DMS79 treated with DMSO at 0.1 percent for 48 hours (cell line): ENCODE measurements around the gene TENM4.
A peak's percentile ranks its signal among the peaks of the same experiment; 100 is the strongest.

Experiments used
- DNase-seq: peaks from one replicate; lab custom pipeline; 2025; lab: John Stamatoyannopoulos, UW

The TENM4 gene

DNA sequence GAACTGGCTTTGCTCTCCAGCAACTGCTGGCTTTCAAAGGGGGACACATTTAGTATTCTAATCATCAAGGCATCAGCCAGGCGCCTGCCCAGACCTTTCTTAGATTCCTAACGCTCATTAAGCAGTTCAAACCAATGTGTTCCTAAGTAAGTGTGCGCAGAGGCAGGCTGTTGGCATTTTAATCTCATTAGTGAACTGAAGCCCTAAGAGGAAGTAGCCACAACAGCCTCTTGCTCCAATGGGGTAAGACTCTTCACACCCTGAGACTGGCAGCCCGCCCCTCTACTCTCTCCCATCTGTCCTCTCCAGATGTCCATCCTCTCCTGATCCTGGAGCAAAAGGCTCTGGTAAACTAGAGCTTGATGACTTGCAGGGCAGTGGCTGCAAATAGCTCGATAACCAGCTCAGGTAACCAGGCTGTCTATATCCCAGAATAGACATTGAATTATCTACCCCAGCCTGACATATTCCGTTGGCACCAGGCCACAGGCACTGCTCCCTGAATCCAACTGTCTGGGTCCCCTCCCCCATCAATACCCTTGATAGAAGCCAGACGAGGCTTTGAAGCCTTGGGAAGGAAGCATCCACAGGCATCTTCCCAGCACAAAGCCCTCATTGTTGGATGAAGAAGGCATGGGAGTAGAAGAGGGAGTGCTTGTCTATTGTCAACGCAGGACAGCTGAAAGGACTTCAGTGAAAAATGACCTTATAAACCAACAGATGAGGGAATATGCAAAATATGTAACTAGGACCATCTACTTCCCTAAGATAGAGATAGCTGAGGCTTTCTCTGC is 321.1 kb downstream of the TENM4 start:
- no peak for DNase-seq

DNA sequence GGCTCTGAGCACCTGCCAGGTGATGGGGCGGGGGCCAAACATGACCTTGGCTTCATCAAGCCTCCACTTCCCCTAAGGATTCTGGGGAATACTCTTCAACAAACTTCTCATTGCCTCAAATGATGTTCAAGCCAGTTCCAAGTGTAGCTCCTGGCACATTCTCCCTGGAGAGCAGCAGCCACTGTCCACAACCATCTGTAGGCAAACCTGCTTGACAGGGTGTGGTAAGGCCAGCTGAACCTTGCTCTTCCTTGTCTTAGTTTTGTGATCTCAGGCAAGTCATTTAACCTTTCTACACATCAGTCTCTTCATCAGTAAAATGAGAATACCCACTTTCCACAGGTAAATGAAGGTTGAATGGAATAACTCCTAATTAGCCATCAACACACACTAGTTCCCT is 323.3 kb downstream of the TENM4 start:
- DNase-seq = no peak

DNA sequence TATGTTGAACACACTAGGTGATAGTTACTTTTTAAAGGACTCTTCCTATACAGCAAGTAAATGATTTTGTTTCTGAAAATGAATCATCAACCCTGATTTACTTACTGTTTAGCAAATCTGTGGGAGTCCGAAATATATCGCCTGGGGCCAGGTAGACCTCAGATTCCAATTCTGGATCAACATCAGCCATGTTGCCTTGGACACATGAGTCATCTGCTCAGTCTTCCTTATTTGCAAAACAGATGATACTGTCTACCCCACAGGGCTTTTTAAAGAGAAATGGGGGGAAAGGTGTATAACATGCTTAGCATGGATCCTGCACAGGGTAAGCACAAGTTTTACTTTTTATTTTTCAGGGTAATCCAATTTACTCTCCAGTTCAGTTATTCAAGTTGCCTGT is 324.2 kb downstream of the TENM4 start:
- no peak for DNase-seq

DNA sequence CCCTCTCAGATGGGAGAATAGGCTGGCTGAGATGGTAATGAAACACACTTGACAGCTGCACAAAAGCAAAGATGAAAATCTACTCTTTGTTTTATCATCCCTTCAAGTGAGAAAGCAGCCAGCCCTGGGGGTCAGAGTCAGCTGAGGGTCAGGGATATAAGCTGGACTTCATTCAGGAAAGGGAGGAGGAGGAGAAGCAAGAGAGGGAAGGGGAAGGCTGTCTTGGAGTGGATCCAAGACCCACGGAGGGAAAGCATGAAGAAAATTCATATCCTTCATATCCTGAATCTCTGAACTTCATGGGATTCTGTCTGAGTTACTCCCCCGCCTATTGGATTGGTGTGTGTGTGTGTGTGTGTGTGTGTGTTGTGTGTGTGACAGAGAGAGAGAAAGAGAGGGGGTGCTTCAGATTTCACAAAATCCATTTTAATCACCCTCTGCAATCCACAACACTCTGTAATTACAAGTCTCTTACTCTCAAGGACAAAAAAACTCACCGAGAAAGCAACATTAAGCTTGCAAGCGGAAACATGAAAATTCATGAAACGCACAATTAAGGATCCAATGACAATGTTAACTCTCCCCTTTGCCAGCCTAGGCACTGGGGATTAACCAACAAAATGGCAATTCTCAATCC is 327.7 kb downstream of the TENM4 start:
- DNase-seq = no peak

DNA sequence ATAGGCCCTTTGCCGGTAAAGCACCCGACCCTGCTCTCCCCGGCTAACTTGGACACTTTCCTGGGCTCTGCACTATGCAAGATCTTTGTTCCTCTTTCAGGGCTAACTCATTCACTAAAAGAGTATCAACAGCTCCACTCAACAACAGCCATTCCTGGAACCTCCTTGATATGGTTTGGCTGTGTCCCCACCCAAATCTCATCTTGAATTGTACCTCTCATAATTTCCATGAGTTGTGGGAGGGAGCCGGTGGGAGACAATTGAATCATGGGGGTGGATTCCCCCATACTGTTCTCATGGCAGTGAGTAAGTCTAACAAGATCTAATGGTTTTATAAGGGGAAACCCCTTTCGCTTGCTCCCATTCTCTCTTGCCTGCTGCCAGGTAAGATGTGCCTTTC is 330.0 kb downstream of the TENM4 start:
- DNase-seq = no peak

DNA sequence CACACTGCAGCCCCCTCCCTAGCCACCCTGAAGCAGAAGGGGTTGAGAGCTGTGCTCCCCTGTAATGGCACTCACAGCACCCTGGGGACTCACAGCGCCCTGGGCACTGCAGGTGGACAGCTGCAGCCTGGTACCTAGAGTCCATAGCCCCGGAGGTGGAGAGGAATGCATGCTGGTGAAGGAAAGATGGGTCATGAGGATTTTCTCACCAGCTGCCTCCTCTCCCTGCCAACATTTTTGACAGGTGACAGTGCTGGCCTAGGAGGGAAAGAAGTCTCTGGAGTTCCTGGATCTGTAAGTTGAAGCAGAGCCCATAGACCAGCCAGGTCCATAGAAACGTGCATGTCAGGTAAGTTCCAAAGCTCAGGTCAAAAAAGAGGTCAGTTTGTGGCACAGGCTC is 330.5 kb downstream of the TENM4 start:
- DNase-seq = no peak

DNA sequence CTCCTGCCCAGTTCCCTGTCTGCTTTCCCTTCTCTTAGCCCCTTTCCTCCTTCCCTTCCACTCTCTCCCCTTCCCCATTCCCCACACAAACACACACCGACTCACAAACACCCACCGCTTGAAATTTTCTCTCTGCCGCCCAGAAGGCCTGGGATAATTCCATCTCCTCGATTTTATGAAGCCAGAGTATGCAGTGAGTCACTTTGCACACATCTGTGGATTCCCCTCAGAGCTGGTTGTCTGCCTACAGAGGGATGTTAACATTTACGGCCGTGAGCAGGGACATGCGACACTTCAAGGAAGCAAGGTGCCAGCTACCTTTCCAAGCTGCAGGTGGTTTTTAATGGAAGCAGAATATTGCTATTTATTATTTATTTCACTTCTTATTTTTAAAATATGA is 332.0 kb downstream of the TENM4 start:
- DNase-seq = no peak

DNA sequence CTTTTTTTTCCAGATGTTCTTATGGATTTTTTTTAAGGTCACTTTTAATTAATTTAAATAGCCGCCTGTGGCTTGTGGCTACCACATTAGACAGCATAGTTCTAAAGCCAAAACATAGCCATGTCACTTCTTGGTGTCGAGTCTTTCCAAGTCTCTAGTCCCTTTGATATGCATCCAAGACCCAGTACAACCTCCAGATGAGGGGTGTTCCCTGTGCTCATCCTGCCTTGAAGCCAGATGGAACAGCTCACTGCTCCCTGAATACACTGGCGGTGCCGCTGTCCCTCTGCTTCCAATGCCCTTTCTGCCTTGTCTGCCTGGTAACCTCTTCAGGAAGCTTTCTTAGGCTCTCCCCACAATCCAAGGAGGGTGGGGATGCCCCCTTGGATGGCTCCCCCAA is 338.0 kb downstream of the TENM4 start:
- no peak for DNase-seq

DNA sequence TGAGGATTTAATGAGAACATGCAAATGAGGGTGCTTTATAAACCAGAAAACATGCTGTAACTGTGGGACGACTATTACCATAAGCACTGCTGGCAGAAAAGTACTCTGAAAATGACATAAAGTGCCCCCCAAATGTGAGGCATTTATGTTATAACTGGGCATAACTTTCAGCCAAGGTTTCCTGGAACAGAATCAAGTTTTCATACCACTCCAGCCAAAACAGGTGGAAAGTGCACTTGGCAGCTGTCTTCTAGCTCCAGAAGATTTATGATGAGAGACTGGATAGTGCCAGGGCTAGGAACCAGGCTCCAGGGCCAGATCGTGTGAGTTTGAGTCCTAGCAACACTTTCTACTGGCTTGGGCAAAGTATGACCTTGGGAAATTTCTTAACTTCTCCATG is 339.2 kb downstream of the TENM4 start:
- peak; percentile 47 for DNase-seq

DNA sequence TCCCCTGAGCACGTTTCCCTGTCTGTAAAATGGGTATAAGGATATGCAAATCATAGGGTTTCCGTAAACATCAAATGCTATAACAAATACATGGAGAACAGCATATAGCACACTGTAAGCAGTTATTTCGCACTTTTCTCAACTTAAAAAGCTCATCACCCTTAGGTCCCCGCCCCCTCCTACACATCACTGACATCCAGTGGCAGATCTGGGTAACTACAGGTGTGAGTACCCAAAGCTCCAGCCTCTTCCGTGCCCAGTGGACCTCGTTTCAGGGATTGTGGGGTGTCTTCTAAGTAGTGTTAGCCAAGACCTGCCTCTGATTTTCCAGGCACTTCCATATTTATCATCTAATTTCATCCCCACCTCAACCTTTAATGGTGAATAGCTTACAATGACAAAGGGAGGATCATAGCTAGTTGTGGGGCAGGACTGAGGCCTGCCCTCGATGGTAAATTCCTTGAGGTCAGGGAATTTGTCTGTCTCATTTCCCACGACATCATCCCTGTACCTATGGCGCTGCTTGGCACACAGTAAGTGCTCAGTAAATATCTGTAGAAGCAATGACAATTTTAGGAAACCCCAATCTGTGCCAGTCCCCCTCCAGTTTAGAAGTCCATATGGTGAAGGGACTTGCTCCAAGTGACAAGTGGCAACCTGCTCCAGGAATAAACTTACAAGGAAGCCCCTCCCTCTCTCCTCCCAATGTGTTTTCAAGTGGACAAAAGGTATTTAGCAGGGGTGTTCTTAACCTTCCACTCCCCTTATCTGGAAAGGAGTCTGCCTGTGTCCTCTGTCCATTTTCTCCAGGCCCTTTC is 340.5 kb downstream of the TENM4 start:
- no peak for DNase-seq

DNA sequence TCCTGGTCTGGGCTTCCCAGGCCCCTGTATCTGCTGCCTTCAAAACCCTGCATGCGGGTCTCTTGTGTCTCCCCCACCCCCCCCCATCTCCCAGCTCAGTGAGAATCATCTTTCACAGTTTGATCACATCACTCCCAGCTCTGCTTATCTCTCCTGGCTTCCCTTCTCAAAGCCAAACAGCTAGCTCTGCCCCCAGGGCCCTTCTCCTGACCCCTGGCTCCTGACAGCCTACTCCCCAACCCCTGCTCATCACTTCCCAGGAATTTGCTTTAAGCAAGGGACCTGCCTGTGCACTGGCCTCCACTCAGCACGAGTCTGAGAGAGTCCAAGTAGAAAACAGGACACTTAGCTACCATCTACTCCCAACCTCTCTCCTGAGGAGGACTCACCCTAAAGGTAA is 342.7 kb downstream of the TENM4 start:
- no peak for DNase-seq

DNA sequence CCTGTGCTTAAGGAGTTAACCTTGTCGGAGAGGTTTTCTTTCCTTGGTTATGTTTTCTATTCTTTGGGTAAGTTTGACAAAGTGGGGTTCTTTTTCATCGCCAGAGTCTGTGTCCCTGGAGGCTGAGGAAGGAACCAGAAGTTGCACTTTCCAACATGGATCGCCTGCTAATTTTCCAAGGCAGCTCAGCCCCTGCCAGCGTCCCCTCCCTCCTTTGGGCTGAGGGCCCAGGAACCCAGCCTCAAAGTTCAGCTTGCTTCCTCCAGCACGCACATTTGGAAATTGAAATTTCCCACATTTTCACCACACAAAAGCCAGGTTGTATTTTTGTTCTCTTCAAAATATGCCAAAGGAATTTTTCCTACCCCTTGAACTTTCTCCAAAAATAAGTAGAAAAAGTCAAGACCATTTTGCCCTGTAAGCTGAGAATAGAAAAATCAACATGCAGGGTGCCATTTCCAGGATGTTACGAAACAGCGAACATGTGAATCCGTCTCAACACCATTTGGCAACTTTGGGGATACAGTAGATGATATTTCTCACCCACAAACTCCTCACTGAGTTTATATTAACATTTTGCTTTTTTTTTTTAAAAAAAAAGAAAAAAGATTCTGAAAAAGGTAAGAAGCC is 343.5 kb downstream of the TENM4 start:
- DNase-seq = no peak

DNA sequence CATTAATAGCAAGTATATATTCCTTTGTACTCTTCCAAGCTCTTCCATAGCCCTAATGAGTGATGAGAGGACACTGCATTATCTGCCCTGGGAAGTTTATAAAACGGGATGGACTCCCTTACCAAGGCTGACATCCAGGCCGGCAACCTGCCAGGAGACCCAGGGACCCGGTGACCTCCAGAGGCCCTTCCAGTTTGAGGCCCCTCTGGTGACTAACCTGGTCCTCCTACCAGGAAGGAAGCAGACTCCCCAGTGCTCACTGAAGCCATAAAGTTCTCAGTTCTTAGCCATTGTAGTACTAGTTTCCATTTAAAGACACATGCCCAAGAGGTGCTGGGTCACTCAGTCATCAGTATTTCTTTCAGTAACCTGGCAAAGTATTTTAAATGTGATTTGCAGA is 345.4 kb downstream of the TENM4 start:
- no peak for DNase-seq

DNA sequence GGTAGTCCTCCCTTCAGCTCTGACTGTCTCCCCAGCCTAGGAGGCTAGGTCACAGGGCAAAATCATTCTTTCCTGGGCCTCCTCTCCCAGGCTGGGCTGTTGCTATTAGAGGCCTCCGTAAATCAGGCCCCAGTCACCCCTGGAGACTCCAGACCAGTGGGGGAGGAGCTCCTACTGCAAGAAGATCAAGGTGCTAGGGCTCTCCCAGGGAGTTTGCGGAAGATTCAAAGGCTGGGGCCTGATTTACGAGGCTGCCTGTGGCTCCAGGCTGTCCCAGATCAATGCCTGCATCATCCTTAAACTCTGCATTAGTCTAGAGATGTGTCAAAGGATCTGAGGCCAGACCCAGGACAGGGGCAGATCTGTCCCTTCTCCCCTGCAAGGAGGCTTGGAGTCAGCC is 346.2 kb downstream of the TENM4 start:
- DNase-seq = no peak

DNA sequence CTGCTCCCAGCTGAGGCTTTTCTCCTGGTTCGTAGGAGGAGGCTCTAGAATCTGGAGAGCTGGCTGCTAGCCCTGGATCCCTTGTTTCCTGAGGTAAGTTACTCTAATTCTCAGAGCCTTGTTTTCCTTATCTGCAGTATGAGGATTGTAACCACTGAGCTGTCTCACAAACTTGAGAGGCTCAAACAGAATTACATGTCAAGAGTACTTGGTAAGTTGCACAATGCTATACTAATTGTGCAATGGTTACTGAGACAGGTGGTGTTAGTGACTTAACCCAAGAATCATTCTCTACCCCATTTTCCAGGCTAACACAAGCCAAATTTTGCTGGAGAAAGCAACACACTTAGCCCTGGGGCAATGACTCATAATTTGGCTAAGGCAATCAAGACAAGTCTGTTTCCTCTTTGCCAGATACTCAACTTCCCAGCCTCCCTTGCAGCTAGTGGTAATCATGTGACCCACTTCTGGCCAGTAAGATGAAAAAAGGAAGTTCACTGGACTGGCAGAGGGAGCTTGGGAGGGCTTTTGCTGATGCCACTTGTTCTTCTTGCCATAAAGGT is 348.0 kb downstream of the TENM4 start:
- no peak for DNase-seq

DNA sequence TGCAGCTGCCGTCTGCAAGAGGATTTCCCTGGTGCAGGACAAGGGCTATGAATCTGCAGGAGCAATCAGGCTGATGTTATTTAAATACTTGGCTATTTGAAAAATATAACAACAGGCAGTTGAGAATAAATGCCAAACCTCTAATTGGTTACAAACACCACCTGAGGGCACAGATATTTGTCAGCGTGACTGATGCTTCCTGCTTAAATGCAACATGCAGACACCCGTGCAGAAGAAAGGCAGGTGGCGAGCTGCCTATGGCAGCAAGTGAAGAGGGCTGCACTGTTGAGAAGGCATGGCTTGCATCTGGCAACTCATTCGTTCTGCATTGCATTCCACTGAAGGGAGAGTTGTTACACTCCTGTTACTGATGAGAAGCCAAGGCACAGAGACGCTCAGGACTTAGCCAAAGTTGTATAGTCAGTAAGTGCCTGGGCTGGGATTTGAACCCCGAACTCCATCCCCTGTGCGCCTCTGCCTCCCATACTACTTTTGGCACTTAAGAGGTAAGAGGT is 350.6 kb downstream of the TENM4 start:
- DNase-seq = peak; percentile 25

DNA sequence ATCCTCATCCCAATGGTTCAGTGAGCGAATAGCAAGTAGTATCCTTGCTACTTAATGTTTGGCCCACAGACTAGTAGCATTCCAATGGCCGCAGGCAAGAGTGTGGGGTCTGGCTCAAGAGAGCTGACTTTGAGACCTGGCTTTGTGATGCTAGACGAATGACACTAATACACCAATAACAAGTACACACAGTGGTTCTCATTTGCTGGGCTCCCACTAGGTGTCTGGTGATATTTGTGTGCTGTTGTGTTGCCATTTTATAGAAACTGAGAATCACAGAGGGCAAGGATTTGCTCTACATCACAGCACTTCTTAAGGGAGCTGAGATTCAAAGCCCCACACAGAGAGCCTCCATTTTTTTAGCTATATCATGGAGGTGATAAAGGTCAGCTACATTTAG is 351.2 kb downstream of the TENM4 start:
- DNase-seq = no peak

DNA sequence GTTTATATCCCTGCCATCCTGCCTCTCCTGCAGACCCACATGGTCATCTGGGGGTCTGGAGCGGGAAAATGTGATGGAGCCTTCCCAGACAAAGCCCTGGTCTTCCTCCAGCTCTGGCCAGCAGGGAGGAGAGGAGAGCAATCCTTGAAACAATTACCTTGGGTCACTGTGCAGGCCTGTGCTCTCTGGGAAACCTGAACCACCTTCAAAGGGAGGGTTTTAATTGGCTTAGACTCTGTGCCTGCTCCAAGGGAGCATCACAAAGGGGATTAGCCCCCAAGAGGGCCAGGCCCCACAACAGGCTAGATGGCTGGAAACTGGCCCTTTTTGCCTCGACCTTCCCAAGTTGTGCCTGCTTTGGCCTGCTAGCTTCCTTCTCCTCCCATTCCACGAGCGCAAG is 351.9 kb downstream of the TENM4 start:
- DNase-seq = no peak

DNA sequence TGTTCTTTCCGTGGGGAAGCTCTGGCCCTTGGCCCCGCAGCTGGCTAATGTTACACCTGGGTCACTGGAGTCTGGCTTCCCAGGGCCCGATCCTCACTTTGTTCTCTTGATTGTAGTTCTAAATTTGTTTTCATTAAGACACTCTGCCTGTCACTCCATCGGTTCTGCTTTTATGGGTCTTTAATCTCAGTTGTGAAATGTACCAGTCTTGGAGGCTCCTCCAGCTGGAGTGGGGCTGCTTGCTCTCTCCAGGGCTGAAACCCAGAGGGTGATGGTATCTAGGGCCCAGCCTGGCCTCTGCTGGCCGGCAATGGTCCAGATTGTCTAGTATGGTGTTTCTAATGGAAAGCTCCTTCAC is 352.9 kb downstream of the TENM4 start:
- DNase-seq = no peak

DNA sequence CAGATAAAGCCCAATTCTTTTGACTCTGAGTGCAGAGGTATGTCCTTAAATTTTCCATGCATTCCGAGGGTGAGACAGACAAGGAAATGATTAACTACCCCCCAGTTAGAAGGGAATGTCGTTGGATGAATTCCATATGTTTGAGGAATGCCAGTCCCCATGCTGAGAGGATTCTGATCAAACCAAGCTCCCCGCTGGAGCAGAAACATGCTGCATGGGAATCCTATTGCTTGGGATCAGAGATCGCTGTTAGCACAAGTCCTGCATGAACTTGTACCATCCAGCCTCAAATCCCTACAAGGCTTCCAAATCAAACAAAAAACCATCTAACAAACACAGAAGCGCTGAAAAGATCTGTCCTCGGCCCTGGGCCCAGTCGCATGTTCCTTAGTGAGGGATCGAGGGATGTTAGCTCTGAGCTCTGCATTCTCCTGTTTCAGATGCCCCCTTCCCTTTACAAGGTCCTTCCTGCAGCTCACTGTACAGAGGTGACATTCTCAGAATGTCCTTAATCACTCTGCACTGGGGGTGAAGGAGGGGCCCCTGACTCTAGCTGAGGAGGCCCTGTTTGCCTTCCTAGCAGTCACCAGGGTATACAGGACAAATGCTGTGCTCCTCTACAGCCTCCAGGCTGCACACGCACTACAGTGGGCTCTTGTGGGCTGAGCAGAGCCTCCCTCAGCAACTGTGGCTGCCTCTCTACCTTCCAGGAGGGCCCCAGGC is 353.4 kb downstream of the TENM4 start:
- DNase-seq = no peak

DNA sequence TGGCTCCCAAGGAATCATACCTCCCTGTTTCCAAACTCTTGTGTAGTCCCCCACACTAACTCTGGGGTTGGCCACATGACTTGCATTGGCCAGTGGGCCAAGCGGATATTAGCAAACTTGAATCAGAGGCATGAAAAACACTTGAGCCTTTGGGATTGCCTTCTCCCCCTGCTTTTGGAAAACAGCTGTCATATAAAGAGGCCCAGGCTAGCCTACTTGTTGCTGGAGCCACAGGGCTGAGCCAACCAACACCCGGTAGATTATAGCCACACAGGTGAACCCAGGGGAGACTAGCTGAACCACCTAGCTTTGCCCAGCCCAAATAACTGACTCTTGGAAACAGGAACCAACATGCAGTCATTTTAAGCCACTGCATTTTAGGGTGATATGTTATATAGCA is 354.8 kb downstream of the TENM4 start:
- no peak for DNase-seq
